Measurements from ENCODE around the gene APCS.

DNA sequence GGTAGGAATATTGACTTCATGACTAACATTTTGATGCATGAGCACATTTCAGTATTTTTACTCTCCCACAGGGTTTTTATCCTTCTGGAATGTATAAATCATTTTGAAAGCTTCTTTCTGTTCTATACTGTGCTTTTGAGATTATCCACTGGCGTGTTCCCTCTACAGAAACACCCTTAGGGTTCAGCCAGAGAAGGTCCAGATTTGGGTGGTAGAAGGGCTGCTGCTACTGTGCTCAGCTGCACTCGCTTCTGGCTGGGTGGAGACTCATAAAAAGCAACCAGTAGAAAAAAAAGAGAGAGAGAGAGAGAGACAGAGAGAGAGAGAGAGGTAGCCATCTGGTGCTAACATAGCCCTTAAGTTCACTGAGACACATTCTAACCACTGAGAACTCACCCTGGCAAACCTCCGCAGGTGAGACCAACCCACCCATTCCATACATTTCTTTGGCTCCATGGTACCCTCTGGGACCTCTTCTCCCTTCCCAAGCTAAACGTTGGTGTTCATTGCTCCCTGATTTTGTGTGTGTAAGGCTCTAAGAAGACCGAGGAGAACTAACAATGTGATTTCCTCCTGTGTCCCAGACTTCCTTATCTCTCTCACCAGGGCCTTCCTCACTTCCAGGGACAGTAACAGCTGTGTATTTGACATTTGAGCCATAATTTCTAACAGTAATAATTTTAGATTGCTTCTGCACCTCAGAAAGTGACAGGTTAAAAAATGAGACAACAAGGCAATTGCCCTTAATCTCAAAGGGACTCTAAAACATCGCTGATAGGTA is 7.2 kb downstream of the APCS start:
- TF ChIP-seq GATA3 (IDR thresholded peaks at IDR 0.05; ENCODE audit: low read depth, low read length): no peak
- no peak for TF ChIP-seq GATA2 (IDR thresholded peaks at IDR 0.05; ENCODE audit: low read depth, low read length)
